H1 (cell line): ENCODE measurements around the gene GATAD2B. TPM values are rescaled to one million over a fixed set of nuclear protein-coding genes. Genes with fewer than 3 reads are reported as not detected.

Experiments
- CTCF ChIA-PET: fragments of 300-600 bp; sonication (Branson Sonifier 250); formaldehyde crosslinking; loops from one replicate; lab custom pipeline; 2021; ENCODE audit not compliant: partially characterized antibody; lab: Charles Lee
- POLR2A ChIA-PET: fragments of 300-600 bp; sonication (Branson Sonifier 250); formaldehyde crosslinking; loops from one replicate; lab custom pipeline; 2021; ENCODE audit warnings: inconsistent platforms; ENCODE audit not compliant: partially characterized antibody; lab: Charles Lee
- DNase-seq, 2 experiments: peaks; one replicate each; pipeline versions ENCODE4 v3.0.0 to v3.0.0-alpha.2; 2010 to 2022; ENCODE audit warnings: low spot score in 2 of 2, low read depth in 1 of 2, mixed read lengths in 1 of 2
- FAIRE-seq: peaks from 2 replicates; lab custom pipeline; 2011; peaks lifted over from hg19 to GRCh38; lab: Jason Lieb, UNC
- H2AFZ ChIP-seq: 2 replicates; pipeline ENCODE4 v1.8.1; 2012; ENCODE audit warnings: low read length, inconsistent platforms
- H2AK5ac ChIP-seq: 2 replicates; pipeline ENCODE4 v1.6.1; 2013; ENCODE audit warnings: low read depth, low read length
- H2BK120ac ChIP-seq: replicated peaks from 2 replicates; pipeline ENCODE3; 2013; ENCODE audit warnings: low read depth, low read length, inconsistent platforms
- H2BK12ac ChIP-seq: 2 replicates; pipeline ENCODE4 v1.6.1; 2013; ENCODE audit warnings: low read depth, low read length
- H2BK15ac ChIP-seq: 2 replicates; pipeline ENCODE4 v1.6.1; 2013; ENCODE audit warnings: low read length
- H2BK20ac ChIP-seq: 2 replicates; pipeline ENCODE4 v1.6.1; 2013; ENCODE audit warnings: low read length
- H2BK5ac ChIP-seq: 2 replicates; pipeline ENCODE4 v1.6.1; 2013; ENCODE audit warnings: low read depth, low read length
- H3K14ac ChIP-seq: 2 replicates; pipeline ENCODE4 v1.6.1; 2013; ENCODE audit warnings: inconsistent platforms; ENCODE audit not compliant: insufficient read length
- H3K18ac ChIP-seq: 2 replicates; pipeline ENCODE4 v1.6.1; 2013; ENCODE audit warnings: low read length; ENCODE audit errors: extremely low read depth
- H3K23ac ChIP-seq: 2 replicates; pipeline ENCODE4 v1.6.1; 2013; ENCODE audit warnings: inconsistent platforms; ENCODE audit not compliant: insufficient read length
- H3K23me2 ChIP-seq: 2 replicates; pipeline ENCODE4 v1.6.1; 2013; ENCODE audit warnings: low read depth, low read length
- H3K27ac ChIP-seq: 2 replicates; pipeline ENCODE4 v1.6.1; 2011; ENCODE audit warnings: low read depth, low read length, inconsistent platforms
- H3K27me3 ChIP-seq, 4 experiments: replicated peaks in 1 of 4; 1 replicate in 1 of 4; 2 replicates in 3 of 4; pipeline versions ENCODE4 v1.6.1 to v1.8.1; 2011 to 2013; ENCODE audit warnings: low read length in 3 of 4, mild to moderate bottlenecking in 3 of 4, inconsistent platforms in 2 of 4, mixed read lengths in 2 of 4, moderate library complexity in 1 of 4; ENCODE audit not compliant: control insufficient read depth in 3 of 4, insufficient read depth in 3 of 4; ENCODE audit errors: extremely low read depth in 1 of 4
- H3K36me3 ChIP-seq, 4 experiments: 2 replicates each; pipeline versions ENCODE4 v1.6.1 to v1.8.1; 2011 to 2013; ENCODE audit warnings: mild to moderate bottlenecking in 4 of 4, low read length in 3 of 4, moderate library complexity in 2 of 4, control low read depth in 1 of 4, inconsistent platforms in 1 of 4; ENCODE audit not compliant: insufficient read depth in 4 of 4, control insufficient read depth in 2 of 4
- H3K4ac ChIP-seq: replicated peaks from 2 replicates; pipeline ENCODE3; 2013; ENCODE audit warnings: low read length, low read depth, mixed read lengths, inconsistent platforms; ENCODE audit not compliant: insufficient read length
- H3K4me1 ChIP-seq, 4 experiments: replicated peaks in 1 of 4; 1 replicate in 1 of 4; 2 replicates in 3 of 4; pipeline versions ENCODE4 v1.6.1 to v1.8.1; 2011 to 2013; ENCODE audit warnings: low read length in 3 of 4, inconsistent platforms in 2 of 4, mixed read lengths in 1 of 4; ENCODE audit not compliant: insufficient read depth in 4 of 4, control insufficient read depth in 3 of 4
- H3K4me2 ChIP-seq, 2 experiments: 2 replicates each; pipeline versions ENCODE4 v1.6.1 to v1.8.1; 2011 to 2013; ENCODE audit warnings: low read depth in 2 of 2, low read length in 2 of 2, control low read depth in 1 of 2, inconsistent platforms in 1 of 2, mild to moderate bottlenecking in 1 of 2; ENCODE audit not compliant: insufficient read depth in 1 of 2
- H3K4me3 ChIP-seq, 4 experiments: fragments of 200-600, 300-600 bp in 1 of 4; sonication (generic), shearing (Covaris generic), sonication (Bioruptor Twin) in 1 of 4; 2 replicates each; pipeline versions ENCODE4 v1.5.1 to v1.8.1; 2011 to 2016; ENCODE audit warnings: low read length in 4 of 4, low read depth in 3 of 4, control low read depth in 2 of 4, inconsistent platforms in 2 of 4, mild to moderate bottlenecking in 2 of 4, mixed read lengths in 1 of 4, moderate library complexity in 1 of 4; ENCODE audit not compliant: insufficient read depth in 2 of 4; ENCODE audit errors: extremely low read depth in 1 of 4
- H3K56ac ChIP-seq: replicated peaks from 2 replicates; pipeline ENCODE3; 2013; ENCODE audit warnings: low read depth, mild to moderate bottlenecking, mixed read lengths, low read length, inconsistent platforms; ENCODE audit not compliant: insufficient read length
- H3K79me1 ChIP-seq: 2 replicates; pipeline ENCODE4 v1.6.1; 2013; ENCODE audit warnings: low read depth, low read length, control low read depth
- H3K79me2 ChIP-seq, 2 experiments: 2 replicates each; pipeline versions ENCODE4 v1.6.1 to v1.8.1; 2012 to 2013; ENCODE audit warnings: low read length in 2 of 2, mild to moderate bottlenecking in 2 of 2, inconsistent platforms in 1 of 2; ENCODE audit not compliant: insufficient read depth in 2 of 2, control insufficient read depth in 1 of 2
- H3K9ac ChIP-seq, 4 experiments: replicated peaks in 1 of 4; 1 replicate in 1 of 4; 2 replicates in 3 of 4; pipeline versions ENCODE4 v1.6.1 to v1.8.1; 2011 to 2013; ENCODE audit warnings: low read depth in 3 of 4, low read length in 3 of 4, control low read depth in 2 of 4, mild to moderate bottlenecking in 2 of 4, moderate library complexity in 2 of 4, inconsistent platforms in 1 of 4; ENCODE audit errors: extremely low read depth in 1 of 4
- H3K9me3 ChIP-seq, 2 experiments: 2 replicates each; pipeline versions ENCODE4 v1.6.1 to v1.8.1; 2012 to 2013; ENCODE audit warnings: mild to moderate bottlenecking in 2 of 2, moderate library complexity in 2 of 2, control low read depth in 1 of 2, inconsistent platforms in 1 of 2, low read depth in 1 of 2, low read length in 1 of 2, mixed read lengths in 1 of 2; ENCODE audit not compliant: insufficient read depth in 2 of 2
- H4K20me1 ChIP-seq, 2 experiments: replicated peaks in 1 of 2; 2 replicates each; pipeline versions ENCODE3 to v1.8.1; 2011 to 2013; ENCODE audit warnings: inconsistent platforms in 2 of 2, low read length in 2 of 2, mild to moderate bottlenecking in 1 of 2; ENCODE audit not compliant: insufficient read depth in 2 of 2, control insufficient read depth in 1 of 2
- H4K5ac ChIP-seq: 2 replicates; pipeline ENCODE4 v1.6.1; 2013; ENCODE audit warnings: low read length, low read depth, mixed read lengths, inconsistent platforms; ENCODE audit not compliant: insufficient read length
- H4K8ac ChIP-seq: 2 replicates; pipeline ENCODE4 v1.8.0; 2013; ENCODE audit warnings: mild to moderate bottlenecking, moderate library complexity, low read length, inconsistent platforms; ENCODE audit not compliant: insufficient read depth; ENCODE audit errors: extremely low read depth
- H4K91ac ChIP-seq: replicated peaks from 2 replicates; pipeline ENCODE3; 2013; ENCODE audit warnings: low read length, mixed read lengths, inconsistent platforms; ENCODE audit not compliant: insufficient read length
- CBX5 ChIP-seq: fragments of 300-800, 300-1000 bp; sonication (generic); IDR thresholded peaks from 2 replicates; pipeline ENCODE4 v1.7.1; 2016; ENCODE audit warnings: antibody characterized with exemption, low read length, low read depth
- CHD2 ChIP-seq: IDR thresholded peaks from 2 replicates; pipeline ENCODE4 v1.6.1; 2012; ENCODE audit warnings: low read length, improper control_type of control experiment
- CTCF ChIP-seq, 3 experiments: IDR thresholded peaks; 1 replicate in 2 of 3; 2 replicates in 1 of 3; pipeline versions ENCODE4 v1.5.1 to v1.6.1; 2011; ENCODE audit warnings: low read length in 3 of 3, mild to moderate bottlenecking in 3 of 3, inconsistent platforms in 2 of 3, low read depth in 1 of 3, moderate library complexity in 1 of 3; ENCODE audit not compliant: insufficient read depth in 1 of 3; ENCODE audit errors: control extremely low read depth in 1 of 3
- JUND ChIP-seq: IDR thresholded peaks from 2 replicates; pipeline ENCODE4 v1.6.1; 2011; ENCODE audit warnings: mild to moderate bottlenecking, improper control_type of control experiment, low read length
- MAFK ChIP-seq: IDR thresholded peaks from 2 replicates; pipeline ENCODE4 v1.6.1; 2012; ENCODE audit warnings: low read depth, mild to moderate bottlenecking, improper control_type of control experiment, low read length
- SRF ChIP-seq: IDR thresholded peaks from 2 replicates; pipeline ENCODE4 v1.6.1; 2011; ENCODE audit warnings: mild to moderate bottlenecking, low read depth, low read length, moderate library complexity
- USF2 ChIP-seq: IDR thresholded peaks from 2 replicates; pipeline ENCODE4 v1.6.1; 2011; ENCODE audit warnings: low read length, improper control_type of control experiment
- WGBS, 2 experiments: shearing (Covaris generic) in 1 of 2; methylation state at CpG; one replicate each; pipeline versions ENCODE4 v1.1.6 to v1.1.7; 2013 to 2015; ENCODE audit warnings: low lambda C conversion rate in 2 of 2, mixed read lengths in 2 of 2, inconsistent platforms in 1 of 2, low coverage in 1 of 2, missing lambda C conversion rate in 1 of 2; ENCODE audit not compliant: insufficient replicate concordance in 2 of 2, insufficient coverage in 1 of 2, insufficient read length in 1 of 2; ENCODE audit errors: extremely low coverage in 1 of 2, missing lambda C conversion rate in 1 of 2; 5-methylcytosine and 5-hydroxymethylcytosine counted together
- polyA plus RNA-seq, 7 experiments: library from polyadenylated mRNA; depleted of rRNA in 3 of 7; stranded (reverse) in 5 of 7; unstranded in 2 of 7; fragments of >200 nt in 5 of 7; fragments of 200-250 nt in 2 of 7; gene quantifications; 1 replicate in 5 of 7; 2 replicates in 1 of 7; 4 replicates in 1 of 7; pipeline versions ENCODE4 v1.2.1 to v1.2.3, GENCODE V29; 2011 to 2013; ENCODE audit warnings: missing spikeins in 2 of 7, mixed read lengths in 2 of 7
- total RNA-seq: library from RNA; stranded (reverse); fragmentation: NEBNext Ultra II Directional; extraction: Animal tissue kit (Norgen Biotek cat#: 25700); gene quantifications from 2 replicates; pipeline ENCODE4 v1.2.1, GENCODE V29; 2021

GATAD2B gene
- total and polyA plus RNA-seq, 2 of the 8 experiments (the other 6 are each of a cell fraction or from before 2014, with no cell fraction given): 8.4 to 39.1 TPM

DNA sequence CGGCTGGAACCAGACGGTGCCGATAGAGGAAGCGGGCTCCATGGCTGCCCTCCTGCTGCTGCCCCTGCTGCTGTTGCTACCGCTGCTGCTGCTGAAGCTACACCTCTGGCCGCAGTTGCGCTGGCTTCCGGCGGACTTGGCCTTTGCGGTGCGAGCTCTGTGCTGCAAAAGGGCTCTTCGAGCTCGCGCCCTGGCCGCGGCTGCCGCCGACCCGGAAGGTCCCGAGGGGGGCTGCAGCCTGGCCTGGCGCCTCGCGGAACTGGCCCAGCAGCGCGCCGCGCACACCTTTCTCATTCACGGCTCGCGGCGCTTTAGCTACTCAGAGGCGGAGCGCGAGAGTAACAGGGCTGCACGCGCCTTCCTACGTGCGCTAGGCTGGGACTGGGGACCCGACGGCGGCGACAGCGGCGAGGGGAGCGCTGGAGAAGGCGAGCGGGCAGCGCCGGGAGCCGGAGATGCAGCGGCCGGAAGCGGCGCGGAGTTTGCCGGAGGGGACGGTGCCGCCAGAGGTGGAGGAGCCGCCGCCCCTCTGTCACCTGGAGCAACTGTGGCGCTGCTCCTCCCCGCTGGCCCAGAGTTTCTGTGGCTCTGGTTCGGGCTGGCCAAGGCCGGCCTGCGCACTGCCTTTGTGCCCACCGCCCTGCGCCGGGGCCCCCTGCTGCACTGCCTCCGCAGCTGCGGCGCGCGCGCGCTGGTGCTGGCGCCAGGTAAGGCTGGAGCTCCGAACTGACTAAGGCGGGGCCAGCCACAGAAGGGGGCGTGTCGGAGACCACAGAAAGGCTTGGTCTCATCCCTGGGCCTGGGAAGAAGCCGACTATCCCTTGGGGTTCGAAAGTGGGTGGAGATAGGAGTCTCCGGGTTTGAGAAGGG is 147.1 kb downstream of the GATAD2B start:
- Histone ChIP-seq H3K4ac (peak overlapping the region; percentile 94), H3K56ac (peak overlapping the region; percentile 95), H3K27ac (peak overlapping the region; percentile 82), H3K14ac (no peak overlapping the region), H3K79me2 (no peaks in the 10 kb centered on the region; a peak in 1 of 4 replicates), H2AK5ac (no peak overlapping the region), H3K79me1 (peaks cover 5% of the 10 kb centered on the region; the same call in 1 of the 2 replicates), H3K23ac (no peak overlapping the region), H3K4me2 (peak overlapping the region; percentile 85 to 87), H2BK15ac (peak overlapping the region; percentile 81; the same call in 1 of the 2 replicates), H4K8ac (peak overlapping the region; percentile 98), H2BK12ac (peak overlapping the region; percentile 80; the same call in 1 of the 2 replicates), H3K23me2 (peaks cover 11% of the 10 kb centered on the region), H2BK20ac (no peak overlapping the region), H2BK5ac (peak overlapping the region; percentile 98), H3K9me3 (no peaks in the 10 kb centered on the region), H4K91ac (peak overlapping the region; percentile 89), H3K36me3 (peaks cover 6 to 25% (median 11%) of the 10 kb centered on the region in 4 experiments; a peak in 4 of 8 replicates), H3K27me3 (no peaks in the 10 kb centered on the region; a peak in 1 of 7 replicates), H3K4me1 (peaks cover 0 to 17% (median 11%) of the 10 kb centered on the region in 4 experiments; a peak in 6 of 7 replicates), H2BK120ac (peak overlapping the region; percentile 80), H3K4me3 (peak overlapping the region; percentile 66 to 86 (median 83)), H3K9ac (peak overlapping the region; percentile 77 to 88 (median 83)), H4K20me1 (no peaks in the 10 kb centered on the region), H4K5ac (peak overlapping the region; percentile 87), H3K18ac (peak overlapping the region; percentile 95), H2AFZ (peak overlapping the region; percentile 59; the same call in 1 of the 2 replicates)
- 1% methylated on average over 69 of the region's 83 CpGs; no CpG with 5 or more reads in 1 of the 2 experiments for WGBS, 2 experiments
- ChIA-PET POLR2A (interaction anchor here (0.6 to 6.3 kb wide), 37 partner anchors 8 to 216 kb away, joined by 3 to 53 read pairs (median 3); partner anchors contain the start of genes CHTOP, CRTC2, GATAD2B and JTB), CTCF (interaction anchor here (0.7 to 2.7 kb wide), 7 partner anchors 9 to 98 kb away, joined by 3 to 12 read pairs (median 5); partner anchors contain the start of gene NPR1)
- DNase-seq: peak; percentile 70 to 92
- peak; percentile 71 for FAIRE-seq
- TF ChIP-seq JUND (no peak), USF2 (no peak), SRF (no peak), CHD2 (no peak), MAFK (no peak), CTCF (IDR thresholded peaks at IDR 0.05; ENCODE audit: control extremely low read depth in 1 of 3, insufficient read depth in 1 of 3, low read depth in 1 of 3, low read length in 3 of 3) (no peak; a peak in 1 of 4 replicates), CBX5 (no peak)
